GM12878 (cell line): ENCODE measurements around the gene ZNF189. TPM values are rescaled to one million over a fixed set of nuclear protein-coding genes. Genes with fewer than 3 reads are reported as not detected.

ENCODE experiments used
- ATAC-seq: fragments of 200-7000 bp; cut with Tn5 transposase; 3 replicates; pipeline ENCODE4 v1.9.1; 2020; ENCODE audit warnings: mild to moderate bottlenecking, moderate library complexity
- BruUV-seq: library from RNA; stranded (reverse); fragments of 400-500 nt; replicated peaks from 2 replicates; lab custom pipeline; 2021; lab: Mats Ljungman, UMichigan
- CTCF ChIA-PET: fragments of 300-600 bp; sonication (Branson Sonifier 250); formaldehyde crosslinking; extraction: SDS; loops from one replicate; lab custom pipeline; 2021; ENCODE audit warnings: inconsistent platforms; lab: Yijun Ruan, JAX
- POLR2A ChIA-PET: fragments of 350-600 bp; formaldehyde crosslinking; extraction: SDS; loops from one replicate; lab custom pipeline; 2021; ENCODE audit warnings: inconsistent platforms; lab: Charles Lee
- RAD21 ChIA-PET: fragments of 300-600 bp; sonication (Branson Sonifier 250); formaldehyde crosslinking; loops from one replicate; lab custom pipeline; 2023; ENCODE audit warnings: antibody characterized with exemption; ENCODE audit not compliant: unreplicated experiment; lab: Charles Lee
- SMC1A ChIA-PET: fragments of 300-600 bp; sonication (Branson Sonifier 250); formaldehyde crosslinking; loops from one replicate; lab custom pipeline; 2023; ENCODE audit not compliant: unreplicated experiment, uncharacterized antibody; lab: Charles Lee
- DNase-seq: peaks from one replicate; pipeline ENCODE4 v3.0.0-alpha.2; 2011; ENCODE audit warnings: low read depth, low spot score
- FAIRE-seq: peaks from 3 replicates; lab custom pipeline; 2011; peaks lifted over from hg19 to GRCh38; lab: Jason Lieb, UNC
- H2AFZ ChIP-seq: 2 replicates; pipeline ENCODE4 v1.6.0; 2011; ENCODE audit warnings: low read depth, low read length, control low read depth; ENCODE audit not compliant: control insufficient read depth
- H3K27ac ChIP-seq: 2 replicates; pipeline ENCODE4 v1.5.1; 2011; ENCODE audit warnings: control low read depth; ENCODE audit not compliant: control insufficient read depth, insufficient read depth
- H3K27me3 ChIP-seq, 2 experiments: replicated peaks in 1 of 2; 2 replicates each; pipeline versions ENCODE4 v1.6.0 to v1.6.1; 2011; ENCODE audit warnings: low read length in 1 of 2; ENCODE audit not compliant: control insufficient read depth in 2 of 2, insufficient read depth in 2 of 2
- H3K36me3 ChIP-seq, 2 experiments: 2 replicates each; pipeline ENCODE4 v1.5.1; 2011; ENCODE audit warnings: low read length in 1 of 2; ENCODE audit not compliant: control insufficient read depth in 2 of 2, insufficient read depth in 2 of 2
- H3K4me1 ChIP-seq: 2 replicates; pipeline ENCODE4 v1.6.1; 2011; ENCODE audit warnings: mild to moderate bottlenecking, low read length, moderate library complexity, mixed read lengths; ENCODE audit not compliant: control insufficient read depth, insufficient read depth
- H3K4me2 ChIP-seq: 2 replicates; pipeline ENCODE4 v1.6.0; 2011; ENCODE audit warnings: control low read depth; ENCODE audit not compliant: control insufficient read depth, insufficient read depth
- H3K4me3 ChIP-seq: fragments of 200-600 bp; sonication (generic); 2 replicates; pipeline ENCODE4 v1.5.1; 2016
- H3K79me2 ChIP-seq: 2 replicates; pipeline ENCODE4 v1.6.0; 2011; ENCODE audit warnings: low read length; ENCODE audit not compliant: control insufficient read depth, insufficient read depth
- H3K9ac ChIP-seq: 2 replicates; pipeline ENCODE4 v1.8.0; 2011; ENCODE audit warnings: low read length, control low read depth, mixed read lengths; ENCODE audit not compliant: control insufficient read depth, insufficient read depth
- H3K9me3 ChIP-seq: replicated peaks from 3 replicates; pipeline ENCODE4 v1.5.1; 2011; ENCODE audit warnings: mild to moderate bottlenecking, low read length; ENCODE audit not compliant: control insufficient read depth, insufficient read depth
- H4K20me1 ChIP-seq: 2 replicates; pipeline ENCODE4 v1.6.0; 2011; ENCODE audit not compliant: control insufficient read depth, insufficient read depth
- ATF3 ChIP-seq: IDR thresholded peaks from 2 replicates; pipeline ENCODE4 v1.6.1; 2011; ENCODE audit warnings: low read depth, mild to moderate bottlenecking, low read length, moderate library complexity, borderline replicate concordance; ENCODE audit errors: extremely low read depth
- ATF7 ChIP-seq: fragments of 450-650 bp; IDR thresholded peaks from 2 replicates; pipeline ENCODE4 v1.6.1; 2016; ENCODE audit warnings: low read depth, mild to moderate bottlenecking
- CHD2 ChIP-seq: IDR thresholded peaks from 2 replicates; pipeline ENCODE4 v1.6.1; 2011; ENCODE audit warnings: low read depth, low read length, improper control_type of control experiment, borderline replicate concordance
- CUX1 ChIP-seq: IDR thresholded peaks from 2 replicates; pipeline ENCODE4 v1.6.1; 2012; ENCODE audit warnings: improper control_type of control experiment, low read depth, low read length; ENCODE audit not compliant: insufficient replicate concordance
- E2F8 ChIP-seq: fragments of 450-650 bp; IDR thresholded peaks from 2 replicates; pipeline ENCODE4 v1.6.1; 2018; ENCODE audit warnings: mild to moderate bottlenecking, low read depth, moderate library complexity; ENCODE audit not compliant: partially characterized antibody
- FOS ChIP-seq: IDR thresholded peaks from 3 replicates; pipeline ENCODE4 v1.6.1; 2011; ENCODE audit warnings: borderline replicate concordance; ENCODE audit not compliant: insufficient read length; ENCODE audit errors: extremely low read depth
- HSF1 ChIP-seq: fragments of 150-350 bp; IDR thresholded peaks from 2 replicates; pipeline ENCODE4 v1.6.1; 2014; ENCODE audit warnings: mild to moderate bottlenecking, low read depth, low read length
- IKZF1 ChIP-seq: fragments of 450-650 bp; conservative IDR thresholded peaks from 2 replicates; pipeline ENCODE4 v1.6.1; 2017; ENCODE audit warnings: antibody characterized with exemption, mild to moderate bottlenecking
- JUNB ChIP-seq: IDR thresholded peaks from 2 replicates; pipeline ENCODE4 v1.6.1; 2016; ENCODE audit warnings: antibody characterized with exemption, mild to moderate bottlenecking
- MEF2A ChIP-seq: IDR thresholded peaks from 2 replicates; pipeline ENCODE4 v1.6.1; 2011; ENCODE audit warnings: low read depth, mild to moderate bottlenecking, low read length, moderate library complexity; ENCODE audit not compliant: insufficient read depth
- MXI1 ChIP-seq: fragments of 150-350 bp; IDR thresholded peaks from 2 replicates; pipeline ENCODE4 v1.6.1; 2011; ENCODE audit warnings: low read depth, mild to moderate bottlenecking, inconsistent platforms, low read length, improper control_type of control experiment
- RB1 ChIP-seq: fragments of 450-650 bp; formaldehyde crosslinking; IDR thresholded peaks from 2 replicates; pipeline ENCODE4 v1.6.1; 2017; ENCODE audit warnings: mild to moderate bottlenecking, borderline replicate concordance
- SIX5 ChIP-seq: IDR thresholded peaks from 2 replicates; pipeline ENCODE4 v1.6.1; 2011; ENCODE audit warnings: mild to moderate bottlenecking, low read depth, low read length, moderate library complexity; ENCODE audit not compliant: severe bottlenecking
- TCF7 ChIP-seq: IDR thresholded peaks from 2 replicates; pipeline ENCODE4 v1.6.1; 2014; ENCODE audit warnings: antibody characterized with exemption, borderline replicate concordance
- ZBED1 ChIP-seq: IDR thresholded peaks from 2 replicates; pipeline ENCODE4 v1.6.1; 2016; ENCODE audit warnings: borderline replicate concordance
- WGBS: methylation state at CpG from one replicate; pipeline ENCODE4 v1.1.6; 2016; ENCODE audit warnings: low lambda C conversion rate; ENCODE audit not compliant: insufficient replicate concordance, insufficient coverage; ENCODE audit errors: missing lambda C conversion rate; 5-methylcytosine and 5-hydroxymethylcytosine counted together
- in situ Hi-C: fragments of 300-500 bp; cut with MboI; formaldehyde crosslinking; loops from 9 replicates; pipeline ENCODE4 v1.14.3; 2018; ENCODE audit warnings: mixed read lengths
- intact Hi-C: fragments of 100-400 bp; cut with micrococcal nuclease; formaldehyde crosslinking; loops from one replicate; pipeline ENCODE4 v1.14.2; 2022; ENCODE audit not compliant: unreplicated experiment
- polyA plus RNA-seq, 11 experiments: library from polyadenylated mRNA; depleted of rRNA in 4 of 11; unstranded in 6 of 11; stranded (reverse) in 5 of 11; fragments of >200 nt; fragmentation: Nextera tagmentation in 4 of 11; fragmentation: Illumina TruSeq in 1 of 11; extraction: Ambion mirVana in 4 of 11; extraction: Trizol in 1 of 11; gene quantifications; 1 replicate in 1 of 11; 2 replicates in 10 of 11; pipeline versions ENCODE4 v1.2.1 to v1.2.3, GENCODE V29; 2011 to 2016; ENCODE audit warnings: inconsistent platforms in 2 of 11, missing spikeins in 2 of 11, low read depth in 1 of 11
- total RNA-seq, 4 experiments: library from RNA; depleted of rRNA in 3 of 4; stranded (reverse); fragments of >200 nt in 3 of 4; fragmentation: Illumina TruSeq in 1 of 4; extraction: Trizol in 1 of 4; gene quantifications; 2 replicates each; pipeline versions ENCODE4 v1.2.1 to v1.2.3, GENCODE V29; 2013 to 2021

ZNF189 gene
- total and polyA plus RNA-seq, 10 of the 15 experiments (the other 5 are each of a cell fraction or from before 2014, with no cell fraction given) = 3.1 to 12.3 (median 7.4) TPM

- H3K9me3 ChIP-seq = no peaks in the 10 kb centered on the region
- H3K9ac ChIP-seq = no peak overlapping the region
- no peaks in the 10 kb centered on the region for H3K27me3 ChIP-seq
- no peak for ATAC-seq
- H3K36me3 ChIP-seq = no peaks in the 10 kb centered on the region
- no peaks in the 10 kb centered on the region for H4K20me1 ChIP-seq
- H2AFZ ChIP-seq = no peak overlapping the region
- in situ Hi-C loops = no loop called here
- FAIRE-seq = no peak
- intact Hi-C loops = no loop called here
- POLR2A ChIA-PET = no interaction called here
- DNase-seq = no peak
- CTCF ChIA-PET = interaction anchor here (0.7 to 3.0 kb wide), 5 partner anchors 11 to 100 kb away, joined by 3 to 9 read pairs (median 3); no protein-coding TSS in a partner anchor
- H3K4me2 ChIP-seq = no peak overlapping the region
- no TSS peak for BruUV-seq
- SMC1A ChIA-PET = interaction anchor here (1.3 to 2.0 kb wide), 3 partner anchors 12 to 34 kb away, joined by 3 to 6 read pairs (median 6); no protein-coding TSS in a partner anchor
- RAD21 ChIA-PET = no interaction called here
- 63% methylated on average over 3 of the region's 3 CpGs for WGBS
- no peak overlapping the region for H3K27ac ChIP-seq
- no peak overlapping the region for H3K4me3 ChIP-seq
- H3K4me1 ChIP-seq = no peaks in the 10 kb centered on the region
- no peaks in the 10 kb centered on the region for H3K79me2 ChIP-seq
- TF ChIP-seq HSF1 (no peak), SIX5 (no peak), TCF7 (no peak), IKZF1 (no peak), ATF3 (no peak), ATF7 (no peak), CHD2 (no peak), FOS (no peak), RB1 (no peak), CUX1 (no peak), MXI1 (no peak), ZBED1 (no peak), E2F8 (no peak), MEF2A (no peak), JUNB (no peak)
Observed at GRCh38 chr9:101433229-101433628, 34.6 kb downstream of the ZNF189 start.
